ENCODE data around the gene POU2F1.
A peak's percentile ranks its signal among the peaks of the same experiment; 100 is the strongest.

DNA sequence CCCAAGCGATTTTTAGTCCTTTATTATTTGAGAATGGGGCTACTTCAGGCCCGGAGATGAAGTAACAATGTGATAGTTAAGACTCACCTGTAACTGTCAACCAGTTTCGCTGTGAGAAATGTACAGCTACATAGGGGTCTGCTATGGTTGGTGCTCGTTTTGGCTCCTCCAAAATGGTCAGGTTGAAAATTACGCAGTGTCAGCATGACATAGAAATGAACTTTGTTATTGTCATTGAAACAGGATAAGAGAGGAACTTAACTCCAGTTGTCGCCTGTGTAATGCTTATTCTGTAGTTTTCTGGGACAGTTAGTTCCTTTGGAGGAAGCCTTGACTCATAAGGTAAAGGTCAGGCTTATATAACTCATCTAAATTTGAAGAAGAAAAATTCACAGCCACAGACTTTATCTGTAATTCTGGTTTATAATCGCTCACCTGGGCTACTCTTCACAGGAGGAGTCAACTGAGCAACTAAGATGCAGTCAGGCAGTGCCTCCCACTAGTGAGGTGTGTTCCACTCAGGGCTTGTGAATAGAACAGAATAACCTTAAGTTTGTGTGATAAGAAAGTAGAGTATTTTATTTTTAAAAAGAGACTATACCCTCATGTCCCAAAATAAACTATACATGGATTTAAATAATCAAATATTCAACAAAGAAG lies 166.7 kb downstream of the POU2F1 start:
- no peak for TF ChIP-seq CTCF (IDR thresholded peaks at IDR 0.05)
- peak in 1 of 2 donors; percentile 10 for TF ChIP-seq POLR2A (IDR thresholded peaks at IDR 0.05)

All from Peyer's patch (tissue), 4 donors.